WTC11 (cell line): ENCODE results near the gene WFS1. TPM values are rescaled to one million over a fixed set of nuclear protein-coding genes. Genes with fewer than 3 reads are reported as not detected.

Source experiments
- ATF2 ChIP-seq: sonication (generic); formaldehyde crosslinking; IDR thresholded peaks from 2 replicates; pipeline ENCODE4 v1.8.1; 2022; ENCODE audit warnings: low read depth, missing genetic modification reagents, borderline replicate concordance
- CBFB ChIP-seq: sonication (generic); formaldehyde crosslinking; IDR thresholded peaks from 2 replicates; pipeline ENCODE4 v1.8.1; 2022; ENCODE audit warnings: mild to moderate bottlenecking, low read depth, missing genetic modification reagents
- E2F1 ChIP-seq: sonication (generic); formaldehyde crosslinking; IDR thresholded peaks from 2 replicates; pipeline ENCODE4 v1.8.0; 2022; ENCODE audit warnings: mild to moderate bottlenecking, missing genetic modification reagents
- EMX1 ChIP-seq: fragments of 250-450 bp; sonication (Bioruptor Pico); IDR thresholded peaks from 2 replicates; pipeline ENCODE4 v1.8.0; 2021; ENCODE audit warnings: mild to moderate bottlenecking
- FOXK1 ChIP-seq: sonication (generic); formaldehyde crosslinking; IDR thresholded peaks from 2 replicates; pipeline ENCODE4 v1.8.0; 2022; ENCODE audit warnings: mild to moderate bottlenecking, moderate library complexity, missing genetic modification reagents
- FOXP1 ChIP-seq: sonication (generic); formaldehyde crosslinking; IDR thresholded peaks from 2 replicates; pipeline ENCODE4 v1.8.0; 2022; ENCODE audit warnings: missing genetic modification reagents, mild to moderate bottlenecking, moderate library complexity, borderline replicate concordance
- JUN ChIP-seq: sonication (generic); formaldehyde crosslinking; IDR thresholded peaks from 2 replicates; pipeline ENCODE4 v1.8.0; 2023; ENCODE audit warnings: mild to moderate bottlenecking, missing genetic modification reagents
- MYBL2 ChIP-seq: sonication (generic); formaldehyde crosslinking; IDR thresholded peaks from 2 replicates; pipeline ENCODE4 v1.8.1; 2023; ENCODE audit warnings: mild to moderate bottlenecking, moderate library complexity, missing genetic modification reagents
- NFE2L1 ChIP-seq: sonication (generic); formaldehyde crosslinking; IDR thresholded peaks from 2 replicates; pipeline ENCODE4 v1.8.1; 2023; ENCODE audit warnings: missing genetic modification reagents
- OVOL2 ChIP-seq: fragments of 250-450 bp; sonication (Bioruptor Pico); IDR thresholded peaks from 2 replicates; pipeline ENCODE4 v1.9.0; 2021; ENCODE audit warnings: mild to moderate bottlenecking, borderline replicate concordance
- PREB ChIP-seq: sonication (generic); formaldehyde crosslinking; IDR thresholded peaks from 2 replicates; pipeline ENCODE4 v1.8.1; 2022; ENCODE audit warnings: mild to moderate bottlenecking, missing genetic modification reagents, moderate library complexity, borderline replicate concordance
- PRRX2 ChIP-seq: fragments of 250-450 bp; sonication (Bioruptor Pico); IDR thresholded peaks from 2 replicates; pipeline ENCODE4 v1.8.0; 2021; ENCODE audit warnings: mild to moderate bottlenecking
- SMAD4 ChIP-seq: sonication (generic); formaldehyde crosslinking; IDR thresholded peaks from 2 replicates; pipeline ENCODE4 v1.8.0; 2022; ENCODE audit warnings: mild to moderate bottlenecking, missing genetic modification reagents
- SP1 ChIP-seq: sonication (generic); formaldehyde crosslinking; conservative IDR thresholded peaks from 2 replicates; pipeline ENCODE4 v1.8.1; 2022; ENCODE audit warnings: missing genetic modification reagents
- TP53 ChIP-seq: sonication (generic); formaldehyde crosslinking; IDR thresholded peaks from 2 replicates; pipeline ENCODE4 v1.8.1; 2023; ENCODE audit warnings: mild to moderate bottlenecking, missing genetic modification reagents
- ZMAT4 ChIP-seq: fragments of 250-450 bp; sonication (Bioruptor Pico); IDR thresholded peaks from 2 replicates; pipeline ENCODE4 v1.9.0; 2021; ENCODE audit warnings: mild to moderate bottlenecking
- ZNF671 ChIP-seq: fragments of 250-450 bp; sonication (Bioruptor Pico); IDR thresholded peaks from 2 replicates; pipeline ENCODE4 v1.8.0; 2021; ENCODE audit warnings: mild to moderate bottlenecking
- total RNA-seq: library from RNA; stranded (reverse); gene quantifications from 3 replicates; pipeline ENCODE4 v1.2.3, GENCODE V29; 2021
- TF ChIP-seq, protein P1 (sequence below): sonication (generic); formaldehyde crosslinking; IDR thresholded peaks from 2 replicates; pipeline ENCODE4 v1.8.1; 2023; ENCODE audit warnings: mild to moderate bottlenecking, missing genetic modification reagents, moderate library complexity
- TF ChIP-seq, protein P2 (sequence below): sonication (generic); formaldehyde crosslinking; IDR thresholded peaks from 2 replicates; pipeline ENCODE4 v1.8.0; 2022; ENCODE audit warnings: mild to moderate bottlenecking, missing genetic modification reagents
- TF ChIP-seq, protein P3 (sequence below): sonication (generic); formaldehyde crosslinking; IDR thresholded peaks from 2 replicates; pipeline ENCODE4 v1.8.0; 2023; ENCODE audit warnings: missing genetic modification reagents, mild to moderate bottlenecking, borderline replicate concordance
- TF ChIP-seq, protein P4 (sequence below): sonication (generic); formaldehyde crosslinking; conservative IDR thresholded peaks from 2 replicates; pipeline ENCODE4 v1.8.1; 2022; ENCODE audit warnings: mild to moderate bottlenecking, missing genetic modification reagents

The WFS1 gene
- total RNA-seq, 1 experiment from 2014 or later, result 34.7 TPM

DNA sequence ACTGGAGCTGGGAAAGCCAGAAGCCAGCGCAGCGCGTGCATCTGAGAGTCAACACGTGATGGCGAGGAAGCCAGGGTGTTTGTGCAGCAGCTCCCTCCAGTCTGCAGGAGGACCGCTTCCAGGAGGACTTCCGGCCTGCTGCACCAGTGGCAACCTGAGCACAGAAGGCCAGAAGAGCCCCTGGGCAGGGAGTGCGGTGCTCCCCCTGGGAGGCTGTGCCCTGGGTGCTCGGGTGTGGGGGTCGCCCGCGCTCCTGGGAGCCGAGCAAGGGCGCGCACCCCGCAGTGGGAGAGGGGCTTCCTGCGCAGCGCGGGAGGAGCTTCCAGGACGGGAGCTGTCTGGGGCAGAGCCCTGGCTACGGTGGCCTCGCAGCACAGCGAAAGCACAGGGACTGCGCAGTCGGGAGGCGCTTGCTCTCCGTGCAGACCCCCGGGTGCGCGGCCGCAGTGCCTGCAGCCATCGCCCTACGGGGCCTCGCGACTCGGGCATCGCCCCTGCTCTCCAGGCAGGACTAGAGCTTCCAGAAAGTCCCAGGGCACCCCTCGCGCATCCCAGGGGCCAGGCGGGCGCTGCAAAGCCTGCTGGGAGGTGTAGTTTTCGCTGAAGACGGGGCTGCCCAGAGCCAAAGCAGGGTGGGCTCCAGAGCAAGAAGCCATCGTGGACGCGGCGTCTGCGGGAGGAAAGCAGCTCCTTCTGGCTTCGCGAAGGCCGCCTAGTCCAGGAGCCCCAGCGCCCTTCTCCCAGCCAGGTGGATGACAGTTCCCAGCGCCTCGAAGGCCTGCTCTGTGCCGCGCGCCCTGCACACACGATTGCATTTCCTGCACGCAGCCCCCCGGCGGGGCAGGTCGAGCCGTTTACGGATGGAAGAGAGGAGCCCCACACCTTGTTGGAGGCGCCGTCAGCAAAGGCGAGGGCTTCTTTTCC lies 24.1 kb upstream of the WFS1 start (continued):
- TF ChIP-seq JUN (0 out of 2 replicates have a peak, but pooled peaks have one; percentile 47), ZMAT4 (CRISPR knock-in tag) (no peak), ATF2 (CRISPR knock-in tag) (0 out of 2 replicates have a peak, but pooled peaks have one; percentile 25), NFE2L1 (CRISPR knock-in tag) (0 out of 2 replicates have a peak, but pooled peaks have one; percentile 25), CBFB (CRISPR knock-in tag) (0 out of 2 replicates have a peak, but pooled peaks have one; percentile 30), TP53 (CRISPR knock-in tag) (peak; percentile 92), PRRX2 (no peak), MYBL2 (CRISPR knock-in tag) (peak; percentile 60; the same call in 1 of the 2 replicates), EMX1 (CRISPR knock-in tag) (no peak), SP1 (CRISPR knock-in tag) (no peak), FOXK1 (CRISPR knock-in tag) (peak; percentile 77; the same call in 1 of the 2 replicates), E2F1 (CRISPR knock-in tag) (no peak; the same call in 1 of the 2 replicates), OVOL2 (CRISPR knock-in tag) (no peak), ZNF671 (CRISPR knock-in tag) (no peak), SMAD4 (CRISPR knock-in tag) (no peak), FOXP1 (CRISPR knock-in tag) (peak; percentile 67; the same call in 1 of the 2 replicates), PREB (CRISPR knock-in tag) (no peak)
- TF ChIP-seq, protein P1, sequence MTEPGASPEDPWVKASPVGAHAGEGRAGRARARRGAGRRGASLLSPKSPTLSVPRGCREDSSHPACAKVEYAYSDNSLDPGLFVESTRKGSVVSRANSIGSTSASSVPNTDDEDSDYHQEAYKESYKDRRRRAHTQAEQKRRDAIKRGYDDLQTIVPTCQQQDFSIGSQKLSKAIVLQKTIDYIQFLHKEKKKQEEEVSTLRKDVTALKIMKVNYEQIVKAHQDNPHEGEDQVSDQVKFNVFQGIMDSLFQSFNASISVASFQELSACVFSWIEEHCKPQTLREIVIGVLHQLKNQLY, result no peak
- TF ChIP-seq, protein P2, sequence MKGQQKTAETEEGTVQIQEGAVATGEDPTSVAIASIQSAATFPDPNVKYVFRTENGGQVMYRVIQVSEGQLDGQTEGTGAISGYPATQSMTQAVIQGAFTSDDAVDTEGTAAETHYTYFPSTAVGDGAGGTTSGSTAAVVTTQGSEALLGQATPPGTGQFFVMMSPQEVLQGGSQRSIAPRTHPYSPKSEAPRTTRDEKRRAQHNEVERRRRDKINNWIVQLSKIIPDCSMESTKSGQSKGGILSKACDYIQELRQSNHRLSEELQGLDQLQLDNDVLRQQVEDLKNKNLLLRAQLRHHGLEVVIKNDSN, result peak; percentile 80
- TF ChIP-seq, protein P3, sequence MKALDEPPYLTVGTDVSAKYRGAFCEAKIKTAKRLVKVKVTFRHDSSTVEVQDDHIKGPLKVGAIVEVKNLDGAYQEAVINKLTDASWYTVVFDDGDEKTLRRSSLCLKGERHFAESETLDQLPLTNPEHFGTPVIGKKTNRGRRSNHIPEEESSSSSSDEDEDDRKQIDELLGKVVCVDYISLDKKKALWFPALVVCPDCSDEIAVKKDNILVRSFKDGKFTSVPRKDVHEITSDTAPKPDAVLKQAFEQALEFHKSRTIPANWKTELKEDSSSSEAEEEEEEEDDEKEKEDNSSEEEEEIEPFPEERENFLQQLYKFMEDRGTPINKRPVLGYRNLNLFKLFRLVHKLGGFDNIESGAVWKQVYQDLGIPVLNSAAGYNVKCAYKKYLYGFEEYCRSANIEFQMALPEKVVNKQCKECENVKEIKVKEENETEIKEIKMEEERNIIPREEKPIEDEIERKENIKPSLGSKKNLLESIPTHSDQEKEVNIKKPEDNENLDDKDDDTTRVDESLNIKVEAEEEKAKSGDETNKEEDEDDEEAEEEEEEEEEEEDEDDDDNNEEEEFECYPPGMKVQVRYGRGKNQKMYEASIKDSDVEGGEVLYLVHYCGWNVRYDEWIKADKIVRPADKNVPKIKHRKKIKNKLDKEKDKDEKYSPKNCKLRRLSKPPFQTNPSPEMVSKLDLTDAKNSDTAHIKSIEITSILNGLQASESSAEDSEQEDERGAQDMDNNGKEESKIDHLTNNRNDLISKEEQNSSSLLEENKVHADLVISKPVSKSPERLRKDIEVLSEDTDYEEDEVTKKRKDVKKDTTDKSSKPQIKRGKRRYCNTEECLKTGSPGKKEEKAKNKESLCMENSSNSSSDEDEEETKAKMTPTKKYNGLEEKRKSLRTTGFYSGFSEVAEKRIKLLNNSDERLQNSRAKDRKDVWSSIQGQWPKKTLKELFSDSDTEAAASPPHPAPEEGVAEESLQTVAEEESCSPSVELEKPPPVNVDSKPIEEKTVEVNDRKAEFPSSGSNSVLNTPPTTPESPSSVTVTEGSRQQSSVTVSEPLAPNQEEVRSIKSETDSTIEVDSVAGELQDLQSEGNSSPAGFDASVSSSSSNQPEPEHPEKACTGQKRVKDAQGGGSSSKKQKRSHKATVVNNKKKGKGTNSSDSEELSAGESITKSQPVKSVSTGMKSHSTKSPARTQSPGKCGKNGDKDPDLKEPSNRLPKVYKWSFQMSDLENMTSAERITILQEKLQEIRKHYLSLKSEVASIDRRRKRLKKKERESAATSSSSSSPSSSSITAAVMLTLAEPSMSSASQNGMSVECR, result peak; percentile 84; the same call in 1 of the 2 replicates
- TF ChIP-seq, protein P4, sequence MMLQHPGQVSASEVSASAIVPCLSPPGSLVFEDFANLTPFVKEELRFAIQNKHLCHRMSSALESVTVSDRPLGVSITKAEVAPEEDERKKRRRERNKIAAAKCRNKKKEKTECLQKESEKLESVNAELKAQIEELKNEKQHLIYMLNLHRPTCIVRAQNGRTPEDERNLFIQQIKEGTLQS (CRISPR knock-in tag), result no peak
- TF ChIP-seq, all 79 proteins: peak for 23
